Activated T-cell treated with anti-CD3 and anti-CD28 coated beads for 4 hours (primary cell): ENCODE measurements around the gene MMAB.

ENCODE experiments used
- DNase-seq: peaks from one replicate; pipeline ENCODE4 v3.0.0-alpha.2; 2020

Gene MMAB

GRCh38 chr12:109601557-109601956 is 28.3 kb upstream of the MMAB start:
- no peak for DNase-seq

- no peak for DNase-seq
These were observed 27.7 kb upstream of the MMAB start for GRCh38 chr12:109600995-109601394.

GRCh38 chr12:109600481-109600880 is 27.2 kb upstream of the MMAB start:
- no peak for DNase-seq

- DNase-seq: no peak
These were observed 25.8 kb upstream of the MMAB start for GRCh38 chr12:109599087-109599486.

GRCh38 chr12:109598428-109598854 is 25.1 kb upstream of the MMAB start:
- no peak for DNase-seq

GRCh38 chr12:109597795-109598427 is 24.6 kb upstream of the MMAB start:
- DNase-seq: peak; percentile 43

GRCh38 chr12:109597414-109597794 is 24.1 kb upstream of the MMAB start:
- no peak for DNase-seq

- no peak for DNase-seq
These were observed 23.3 kb upstream of the MMAB start for GRCh38 chr12:109596418-109597244.

GRCh38 chr12:109595321-109595902 is 22.1 kb upstream of the MMAB start:
- no peak for DNase-seq

GRCh38 chr12:109594556-109595317 is 21.4 kb upstream of the MMAB start:
- no peak for DNase-seq

GRCh38 chr12:109592905-109593272 is 19.6 kb upstream of the MMAB start:
- no peak for DNase-seq

- no peak for DNase-seq
These were observed 19.0 kb upstream of the MMAB start for GRCh38 chr12:109592195-109592904.

- DNase-seq: no peak
These were observed 17.7 kb upstream of the MMAB start for GRCh38 chr12:109591041-109591440.

GRCh38 chr12:109590566-109590965 is 17.3 kb upstream of the MMAB start:
- no peak for DNase-seq

- DNase-seq: no peak
These were observed 16.5 kb upstream of the MMAB start for GRCh38 chr12:109589691-109590245.

GRCh38 chr12:109589240-109589590 is 15.9 kb upstream of the MMAB start:
- DNase-seq: no peak

- DNase-seq: no peak
These were observed 15.3 kb upstream of the MMAB start for GRCh38 chr12:109588461-109589239.

GRCh38 chr12:109587921-109588320 is 14.6 kb upstream of the MMAB start:
- DNase-seq: no peak

GRCh38 chr12:109586385-109587296 is 13.3 kb upstream of the MMAB start:
- DNase-seq: no peak

GRCh38 chr12:109583733-109584132 is 10.4 kb upstream of the MMAB start:
- no peak for DNase-seq

GRCh38 chr12:109582636-109583035 is 9.3 kb upstream of the MMAB start:
- no peak for DNase-seq
